KMS-11 (cell line): ENCODE results near the gene GLI1.

Experiments
- H2AFZ ChIP-seq: fragments of 200-600 bp; sonication (generic); 2 replicates; pipeline ENCODE4 v1.6.1; 2016; ENCODE audit warnings: antibody characterized with exemption, mixed run types, low read depth
- H3K27ac ChIP-seq: fragments of 200-600 bp; sonication (generic); 2 replicates; pipeline ENCODE4 v1.6.1; 2016; ENCODE audit warnings: mild to moderate bottlenecking, mixed run types
- H3K27me3 ChIP-seq: fragments of 200-600 bp; sonication (generic); 2 replicates; pipeline ENCODE4 v1.6.1; 2017; ENCODE audit warnings: mild to moderate bottlenecking, low read depth, mixed run types, moderate library complexity; ENCODE audit not compliant: insufficient read depth
- H3K36me3 ChIP-seq: fragments of 200-600 bp; sonication (generic); 2 replicates; pipeline ENCODE4 v1.6.1; 2017; ENCODE audit warnings: mild to moderate bottlenecking, mixed run types; ENCODE audit not compliant: insufficient read depth
- H3K4me1 ChIP-seq: fragments of 200-600 bp; sonication (generic); 2 replicates; pipeline ENCODE4 v1.6.1; 2016; ENCODE audit warnings: mild to moderate bottlenecking, low read depth, mixed run types; ENCODE audit not compliant: poor library complexity, severe bottlenecking
- H3K4me2 ChIP-seq: fragments of 200-600 bp; sonication (generic); 2 replicates; pipeline ENCODE4 v1.7.0; 2016; ENCODE audit warnings: mild to moderate bottlenecking, mixed run types
- H3K4me3 ChIP-seq: fragments of 200-600 bp; sonication (generic); IDR thresholded peaks from 2 replicates; pipeline ENCODE4 v1.6.1; 2017; ENCODE audit warnings: low read depth, low read length, mixed read lengths; ENCODE audit not compliant: insufficient read depth
- H3K79me2 ChIP-seq: fragments of 200-600 bp; sonication (generic); 2 replicates; pipeline ENCODE4 v1.6.1; 2016; ENCODE audit warnings: low read depth, mixed run types; ENCODE audit not compliant: insufficient read depth
- H3K9ac ChIP-seq: fragments of 200-600 bp; sonication (generic); 2 replicates; pipeline ENCODE4 v1.6.1; 2016; ENCODE audit warnings: mild to moderate bottlenecking, mixed run types
- H4K20me1 ChIP-seq: fragments of 200-600 bp; sonication (generic); 2 replicates; pipeline ENCODE4 v1.6.1; 2016; ENCODE audit warnings: mild to moderate bottlenecking, mixed run types; ENCODE audit not compliant: insufficient read depth
- TF ChIP-seq, protein P1 (sequence below): fragments of 200-600 bp; sonication (generic); conservative IDR thresholded peaks from 2 replicates; pipeline ENCODE4 v1.6.1; 2017; ENCODE audit warnings: low read depth, mild to moderate bottlenecking, antibody characterized with exemption, low read length, moderate library complexity, mixed read lengths

GLI1 gene

DNA sequence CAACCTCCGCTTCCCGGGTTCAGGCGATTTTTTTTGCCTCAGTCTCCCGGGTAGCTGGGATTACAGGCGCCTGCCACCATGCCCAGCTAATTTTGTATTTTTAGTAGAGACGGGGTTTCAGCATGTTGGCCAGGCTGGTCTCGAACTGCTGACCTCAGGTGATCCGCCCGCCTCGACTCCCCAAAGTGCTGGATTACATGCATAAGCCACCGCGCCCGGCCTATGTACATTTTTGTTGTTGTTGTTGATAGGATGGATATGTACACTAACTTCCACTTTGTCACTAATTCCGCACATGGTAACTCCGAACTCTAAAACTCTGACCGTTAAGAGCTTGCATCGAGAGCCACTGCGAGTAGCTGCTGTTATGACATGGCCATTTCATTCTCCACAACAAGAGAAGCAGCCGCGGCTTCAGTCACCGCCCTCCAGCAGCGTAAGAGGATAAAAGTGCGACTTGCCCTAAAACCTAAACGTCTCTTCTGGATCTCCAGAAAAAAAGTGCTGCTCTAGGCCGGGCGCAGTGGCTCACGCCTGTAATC, 27.5 kb downstream of the GLI1 start:
- H3K4me3 ChIP-seq = no peak overlapping the region
- no peak overlapping the region for H3K27ac ChIP-seq
- peaks cover 27% of the 10 kb centered on the region for H3K4me1 ChIP-seq
- peaks cover 27% of the 10 kb centered on the region; the same call in 1 of the 2 replicates for H3K36me3 ChIP-seq
- TF ChIP-seq, protein P1, sequence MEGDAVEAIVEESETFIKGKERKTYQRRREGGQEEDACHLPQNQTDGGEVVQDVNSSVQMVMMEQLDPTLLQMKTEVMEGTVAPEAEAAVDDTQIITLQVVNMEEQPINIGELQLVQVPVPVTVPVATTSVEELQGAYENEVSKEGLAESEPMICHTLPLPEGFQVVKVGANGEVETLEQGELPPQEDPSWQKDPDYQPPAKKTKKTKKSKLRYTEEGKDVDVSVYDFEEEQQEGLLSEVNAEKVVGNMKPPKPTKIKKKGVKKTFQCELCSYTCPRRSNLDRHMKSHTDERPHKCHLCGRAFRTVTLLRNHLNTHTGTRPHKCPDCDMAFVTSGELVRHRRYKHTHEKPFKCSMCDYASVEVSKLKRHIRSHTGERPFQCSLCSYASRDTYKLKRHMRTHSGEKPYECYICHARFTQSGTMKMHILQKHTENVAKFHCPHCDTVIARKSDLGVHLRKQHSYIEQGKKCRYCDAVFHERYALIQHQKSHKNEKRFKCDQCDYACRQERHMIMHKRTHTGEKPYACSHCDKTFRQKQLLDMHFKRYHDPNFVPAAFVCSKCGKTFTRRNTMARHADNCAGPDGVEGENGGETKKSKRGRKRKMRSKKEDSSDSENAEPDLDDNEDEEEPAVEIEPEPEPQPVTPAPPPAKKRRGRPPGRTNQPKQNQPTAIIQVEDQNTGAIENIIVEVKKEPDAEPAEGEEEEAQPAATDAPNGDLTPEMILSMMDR = no peak
- peak overlapping the region; percentile 21; the same call in 1 of the 2 replicates for H3K4me2 ChIP-seq
- H3K9ac ChIP-seq = no peak overlapping the region
- peaks cover 37% of the 10 kb centered on the region for H3K79me2 ChIP-seq
- H4K20me1 ChIP-seq = no peaks in the 10 kb centered on the region
- peaks cover under 1% of the 10 kb centered on the region; the same call in 1 of the 2 replicates for H3K27me3 ChIP-seq
- peak overlapping the region; percentile 48; the same call in 1 of the 2 replicates for H2AFZ ChIP-seq

DNA sequence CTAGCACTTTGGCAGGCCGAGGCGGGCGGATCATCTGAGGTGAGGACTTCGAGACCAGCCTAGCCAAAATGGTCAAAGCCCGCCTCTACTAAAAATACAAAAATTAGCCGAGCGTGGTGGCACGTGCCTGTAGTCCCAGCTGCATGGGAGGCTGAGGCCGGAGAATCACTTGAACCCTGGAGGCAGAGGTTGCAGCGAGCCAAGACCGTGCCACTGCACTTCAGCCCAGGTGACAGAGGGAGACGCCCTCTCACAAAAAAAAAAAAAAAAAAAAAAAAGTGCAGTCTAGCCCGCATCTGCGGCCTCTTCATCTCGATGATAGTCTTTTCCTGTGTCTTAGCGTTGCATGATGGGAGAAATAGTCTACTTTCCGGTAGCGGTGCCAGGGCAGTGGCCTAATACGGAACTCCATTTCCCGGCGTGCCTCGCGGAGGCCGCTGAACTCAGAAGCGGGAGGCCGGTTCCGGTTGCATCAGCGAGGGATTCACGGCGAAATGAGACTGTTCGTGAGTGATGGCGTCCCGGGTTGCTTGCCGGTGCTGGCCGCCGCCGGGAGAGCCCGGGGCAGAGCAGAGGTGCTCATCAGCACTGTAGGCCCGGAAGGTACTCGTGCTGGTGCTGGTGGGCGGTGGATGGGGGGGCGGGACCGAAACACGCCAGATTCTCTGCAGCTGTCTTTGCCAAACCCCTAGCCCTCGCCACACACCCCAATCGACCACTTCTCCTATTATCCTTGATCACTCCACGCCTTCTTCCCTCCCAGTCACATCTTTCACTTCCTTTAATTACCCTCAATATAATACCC, 28.2 kb downstream of the GLI1 start, which contains the start of gene MARS1:
TSS of gene MARS1 (plus strand) at position 472 of the 805 bp plus-strand sequence. CDS start at position 495, 23 bp downstream.
- no peaks in the 10 kb centered on the region; the same call in 1 of the 2 replicates for H3K27me3 ChIP-seq
- H3K9ac ChIP-seq = peak within 1 kb of the TSS; percentile 64
- H3K27ac ChIP-seq = peak within 1 kb of the TSS; percentile 41
- H3K79me2 ChIP-seq = peaks cover 37% of the 10 kb centered on the region
- H3K4me1 ChIP-seq = peaks cover 27% of the 10 kb centered on the region
- H3K4me3 ChIP-seq = peak within 1 kb of the TSS; percentile 92
- H3K4me2 ChIP-seq = peak within 1 kb of the TSS; percentile 77
- H4K20me1 ChIP-seq = no peaks in the 10 kb centered on the region
- peak within 1 kb of the TSS; percentile 48; the same call in 1 of the 2 replicates for H2AFZ ChIP-seq
- peaks cover 27% of the 10 kb centered on the region; the same call in 1 of the 2 replicates for H3K36me3 ChIP-seq
- TF ChIP-seq, protein P1 = 0 out of 2 replicates have a peak, but pooled peaks have one; percentile 16

DNA sequence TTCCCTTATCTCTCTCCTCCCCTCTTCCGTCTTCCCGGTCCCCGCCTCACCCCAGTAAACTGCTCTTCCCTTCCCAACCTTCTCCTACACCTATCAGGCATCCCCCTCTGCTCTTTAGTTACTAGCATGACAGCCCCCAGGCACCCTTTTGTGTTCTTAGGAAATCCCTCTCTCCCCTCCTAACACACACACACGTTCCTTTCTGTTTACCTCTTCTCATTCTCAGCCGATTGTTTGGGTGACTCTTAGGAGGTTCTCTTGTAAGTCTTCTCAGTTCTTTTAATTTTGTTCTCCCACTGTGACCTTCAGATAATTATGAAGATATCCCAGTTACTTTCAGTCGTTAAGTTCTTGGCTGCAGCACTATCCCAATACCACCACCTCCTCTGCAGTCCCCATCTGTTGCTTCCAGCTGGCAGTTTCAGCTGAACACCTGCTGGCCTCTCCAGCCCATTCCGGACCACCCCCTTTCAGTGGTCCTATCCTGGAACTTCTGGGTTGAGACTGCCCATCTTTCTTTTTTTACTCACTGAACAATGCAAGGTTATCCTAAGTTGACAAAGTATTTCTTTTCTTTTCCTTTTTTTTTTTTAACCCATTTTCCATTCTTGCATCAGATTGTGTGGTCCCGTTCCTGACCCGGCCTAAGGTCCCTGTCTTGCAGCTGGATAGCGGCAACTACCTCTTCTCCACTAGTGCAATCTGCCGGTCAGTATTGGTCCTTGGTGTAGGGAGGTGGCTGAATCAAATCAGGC, 29.0 kb downstream of the GLI1 start:
- Histone ChIP-seq H2AFZ (peak overlapping the region; percentile 38; the same call in 1 of the 2 replicates), H3K27me3 (no peaks in the 10 kb centered on the region), H3K4me3 (peak overlapping the region; percentile 92), H4K20me1 (no peaks in the 10 kb centered on the region), H3K79me2 (peaks cover 37% of the 10 kb centered on the region), H3K27ac (peak overlapping the region; percentile 41), H3K4me2 (peak overlapping the region; percentile 77), H3K9ac (peak overlapping the region; percentile 64), H3K36me3 (peaks cover 27% of the 10 kb centered on the region; the same call in 1 of the 2 replicates), H3K4me1 (peaks cover 27% of the 10 kb centered on the region)
- TF ChIP-seq, protein P1 = peak; percentile 14; the same call in 1 of the 2 replicates

DNA sequence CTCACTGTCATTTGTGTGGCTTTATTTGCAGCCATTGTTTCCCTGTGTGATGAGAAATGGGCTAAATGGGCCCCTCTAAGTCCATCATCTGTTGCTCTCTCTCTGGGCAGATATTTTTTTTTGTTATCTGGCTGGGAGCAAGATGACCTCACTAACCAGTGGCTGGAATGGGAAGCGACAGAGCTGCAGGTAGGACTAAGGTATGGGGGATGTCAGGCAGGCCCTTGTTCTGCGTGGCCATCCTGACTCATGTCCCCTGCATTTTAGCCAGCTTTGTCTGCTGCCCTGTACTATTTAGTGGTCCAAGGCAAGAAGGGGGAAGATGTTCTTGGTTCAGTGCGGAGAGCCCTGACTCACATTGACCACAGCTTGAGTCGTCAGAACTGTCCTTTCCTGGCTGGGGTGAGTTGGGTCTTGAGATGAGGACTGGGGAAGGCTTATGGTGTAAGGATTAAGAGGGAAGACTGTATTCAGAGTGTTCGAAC, 29.6 kb downstream of the GLI1 start:
- no peaks in the 10 kb centered on the region for H4K20me1 ChIP-seq
- H3K79me2 ChIP-seq = peaks cover 37% of the 10 kb centered on the region
- TF ChIP-seq, protein P1 = no peak
- peak overlapping the region; percentile 64; the same call in 1 of the 2 replicates for H3K9ac ChIP-seq
- no peak overlapping the region; the same call in 1 of the 2 replicates for H3K27ac ChIP-seq
- H3K36me3 ChIP-seq = peaks cover 27% of the 10 kb centered on the region; the same call in 1 of the 2 replicates
- peak overlapping the region; percentile 74 for H3K4me3 ChIP-seq
- H3K4me2 ChIP-seq = peak overlapping the region; percentile 77
- peaks cover 27% of the 10 kb centered on the region for H3K4me1 ChIP-seq
- no peak overlapping the region for H2AFZ ChIP-seq
- H3K27me3 ChIP-seq = no peaks in the 10 kb centered on the region
